HCT116 (cell line): ENCODE results near the gene CRNN. TPM values are rescaled to one million over a fixed set of nuclear protein-coding genes. Genes with fewer than 3 reads are reported as not detected.
A peak's percentile ranks its signal among the peaks of the same experiment; 100 is the strongest.

Source experiments
- ATAC-seq: fragments of 200-7000 bp; cut with Tn5 transposase; 2 replicates; pipeline ENCODE4 v1.9.1; 2020; ENCODE audit warnings: mild to moderate bottlenecking, moderate library complexity
- BruUV-seq: library from RNA; stranded (reverse); fragments of 400-500 nt; replicated peaks from 2 replicates; lab custom pipeline; 2021; lab: Mats Ljungman, UMichigan
- CTCF ChIA-PET: fragments of 300-600 bp; sonication (Branson Sonifier 250); formaldehyde crosslinking; loops from one replicate; lab custom pipeline; 2021; ENCODE audit warnings: antibody characterized with exemption; lab: Charles Lee
- POLR2A ChIA-PET: fragments of 300-600, 350-600 bp; sonication (Branson Sonifier 250); formaldehyde crosslinking; loops from one replicate; lab custom pipeline; 2021; ENCODE audit warnings: antibody characterized with exemption; lab: Charles Lee
- RAD21 ChIA-PET, 2 experiments: fragments of 300-600 bp; sonication (Branson Sonifier 250); formaldehyde crosslinking; loops; one replicate each; lab custom pipeline; 2023; ENCODE audit warnings: low total read pairs in 2 of 2; ENCODE audit not compliant: uncharacterized antibody in 2 of 2, unreplicated experiment in 2 of 2, low non-redundant PET in 1 of 2; lab: Charles Lee
- DNase-seq: peaks from one replicate; pipeline ENCODE4 v3.0.0-alpha.2; 2010; ENCODE audit warnings: low read depth, low spot score
- H2AFZ ChIP-seq: fragments of 200-600 bp; shearing (Covaris generic), sonication (generic); 2 replicates; pipeline ENCODE4 v1.6.1; 2017; ENCODE audit warnings: low read depth, mixed run types, mixed read lengths, antibody characterized with exemption, low read length; ENCODE audit not compliant: poor library complexity, severe bottlenecking
- H3K27ac ChIP-seq: 2 replicates; pipeline ENCODE4 v1.5.1; 2012; ENCODE audit warnings: low read depth, low read length
- H3K27me3 ChIP-seq: fragments of 200-600 bp; sonication (generic); 2 replicates; pipeline ENCODE4 v1.6.1; 2016; ENCODE audit warnings: mixed run types, low read length, mixed read lengths; ENCODE audit not compliant: insufficient read depth
- H3K36me3 ChIP-seq, 2 experiments: fragments of 200-500 bp in 1 of 2; fragments of 200-600 bp in 1 of 2; sonication (Bioruptor generic) in 1 of 2; sonication (generic) in 1 of 2; 2 replicates each; pipeline versions ENCODE4 v1.5.1 to v1.6.1; 2014 to 2016; ENCODE audit warnings: low read length in 2 of 2, inconsistent platforms in 1 of 2, mixed read lengths in 1 of 2, mixed run types in 1 of 2; ENCODE audit not compliant: insufficient read depth in 2 of 2, control insufficient read depth in 1 of 2
- H3K4me1 ChIP-seq, 2 experiments: fragments of 200-600 bp in 1 of 2; sonication (generic) in 1 of 2; 2 replicates each; pipeline versions ENCODE4 v1.5.1 to v1.6.1; 2012 to 2017; ENCODE audit warnings: low read length in 2 of 2, inconsistent platforms in 1 of 2, mild to moderate bottlenecking in 1 of 2, mixed read lengths in 1 of 2, mixed run types in 1 of 2, moderate library complexity in 1 of 2; ENCODE audit not compliant: insufficient read depth in 2 of 2, control insufficient read depth in 1 of 2
- H3K4me2 ChIP-seq: fragments of 200-600 bp; sonication (generic); 2 replicates; pipeline ENCODE4 v1.6.1; 2017; ENCODE audit warnings: mixed run types, low read length, mixed read lengths
- H3K4me3 ChIP-seq, 2 experiments: fragments of 200-600 bp in 1 of 2; sonication (generic) in 1 of 2; replicated peaks in 1 of 2; 2 replicates each; pipeline ENCODE4 v1.5.1; 2011 to 2016; ENCODE audit warnings: low read length in 2 of 2, control low read depth in 1 of 2, low read depth in 1 of 2, mild to moderate bottlenecking in 1 of 2, mixed read lengths in 1 of 2, mixed run types in 1 of 2
- H3K79me2 ChIP-seq: fragments of 200-600 bp; sonication (generic); 2 replicates; pipeline ENCODE4 v1.6.1; 2017; ENCODE audit warnings: mild to moderate bottlenecking, mixed run types, low read length, moderate library complexity, mixed read lengths; ENCODE audit not compliant: insufficient read depth
- H3K9ac ChIP-seq: fragments of 200-600 bp; sonication (generic); 2 replicates; pipeline ENCODE4 v1.6.1; 2016; ENCODE audit warnings: low read length, mixed read lengths
- H3K9me2 ChIP-seq: fragments of 200-600 bp; sonication (generic), shearing (Covaris generic); 2 replicates; pipeline ENCODE4 v1.6.1; 2017; ENCODE audit warnings: mixed run types, mild to moderate bottlenecking, moderate library complexity; ENCODE audit not compliant: insufficient read depth
- H3K9me3 ChIP-seq, 2 experiments: fragments of 200-500 bp in 1 of 2; fragments of 200-600 bp in 1 of 2; sonication (Bioruptor generic) in 1 of 2; sonication (generic) in 1 of 2; 2 replicates each; pipeline ENCODE4 v1.6.1; 2014 to 2017; ENCODE audit warnings: low read length in 2 of 2, mixed read lengths in 2 of 2, inconsistent platforms in 1 of 2, low read depth in 1 of 2, mild to moderate bottlenecking in 1 of 2, mixed run types in 1 of 2, moderate library complexity in 1 of 2; ENCODE audit not compliant: control insufficient read depth in 1 of 2, insufficient read depth in 1 of 2
- H4K20me1 ChIP-seq: fragments of 200-600 bp; sonication (generic), shearing (Covaris generic); 2 replicates; pipeline ENCODE4 v1.6.1; 2017; ENCODE audit warnings: mixed run types, mild to moderate bottlenecking, moderate library complexity; ENCODE audit not compliant: insufficient read depth
- CBX3 ChIP-seq: IDR thresholded peaks from 2 replicates; pipeline ENCODE4 v1.6.1; 2012; ENCODE audit warnings: low read depth
- EGR1 ChIP-seq: IDR thresholded peaks from 2 replicates; pipeline ENCODE4 v1.6.1; 2012; ENCODE audit warnings: low read depth
- ELF1 ChIP-seq: IDR thresholded peaks from 2 replicates; pipeline ENCODE4 v1.6.1; 2012; ENCODE audit warnings: low read depth, borderline replicate concordance
- YY1 ChIP-seq: IDR thresholded peaks from 2 replicates; pipeline ENCODE4 v1.6.1; 2011; ENCODE audit warnings: low read length, low read depth, moderate library complexity, mild to moderate bottlenecking; ENCODE audit not compliant: insufficient replicate concordance; ENCODE audit errors: extremely low read depth
- ZFX ChIP-seq: fragments of 450-650 bp; IDR thresholded peaks from 2 replicates; pipeline ENCODE4 v1.6.1; 2017
- intact Hi-C: fragments of 100-400 bp; cut with micrococcal nuclease; formaldehyde crosslinking; loops from 2 replicates; pipeline ENCODE4 v1.10.0; 2022
- total RNA-seq: library from RNA; stranded (reverse); gene quantifications from one replicate; pipeline ENCODE4 v1.2.1, GENCODE V29; 2021; ENCODE audit not compliant: unreplicated experiment
- TF ChIP-seq, protein P1 (sequence below), 3 experiments: fragments of 200-600 bp in 1 of 3; sonication (generic) in 1 of 3; IDR thresholded peaks in 2 of 3; conservative IDR thresholded peaks in 1 of 3; 2 replicates each; pipeline ENCODE4 v1.5.1; 2012 to 2017; ENCODE audit warnings: low read depth in 2 of 3, low read length in 2 of 3, antibody characterized with exemption in 1 of 3, borderline replicate concordance in 1 of 3, control low read depth in 1 of 3, mild to moderate bottlenecking in 1 of 3, mixed read lengths in 1 of 3, mixed run types in 1 of 3, moderate library complexity in 1 of 3; ENCODE audit not compliant: insufficient read depth in 1 of 3

CRNN gene
- total RNA-seq, 1 experiment from 2014 or later = not detected

DNA sequence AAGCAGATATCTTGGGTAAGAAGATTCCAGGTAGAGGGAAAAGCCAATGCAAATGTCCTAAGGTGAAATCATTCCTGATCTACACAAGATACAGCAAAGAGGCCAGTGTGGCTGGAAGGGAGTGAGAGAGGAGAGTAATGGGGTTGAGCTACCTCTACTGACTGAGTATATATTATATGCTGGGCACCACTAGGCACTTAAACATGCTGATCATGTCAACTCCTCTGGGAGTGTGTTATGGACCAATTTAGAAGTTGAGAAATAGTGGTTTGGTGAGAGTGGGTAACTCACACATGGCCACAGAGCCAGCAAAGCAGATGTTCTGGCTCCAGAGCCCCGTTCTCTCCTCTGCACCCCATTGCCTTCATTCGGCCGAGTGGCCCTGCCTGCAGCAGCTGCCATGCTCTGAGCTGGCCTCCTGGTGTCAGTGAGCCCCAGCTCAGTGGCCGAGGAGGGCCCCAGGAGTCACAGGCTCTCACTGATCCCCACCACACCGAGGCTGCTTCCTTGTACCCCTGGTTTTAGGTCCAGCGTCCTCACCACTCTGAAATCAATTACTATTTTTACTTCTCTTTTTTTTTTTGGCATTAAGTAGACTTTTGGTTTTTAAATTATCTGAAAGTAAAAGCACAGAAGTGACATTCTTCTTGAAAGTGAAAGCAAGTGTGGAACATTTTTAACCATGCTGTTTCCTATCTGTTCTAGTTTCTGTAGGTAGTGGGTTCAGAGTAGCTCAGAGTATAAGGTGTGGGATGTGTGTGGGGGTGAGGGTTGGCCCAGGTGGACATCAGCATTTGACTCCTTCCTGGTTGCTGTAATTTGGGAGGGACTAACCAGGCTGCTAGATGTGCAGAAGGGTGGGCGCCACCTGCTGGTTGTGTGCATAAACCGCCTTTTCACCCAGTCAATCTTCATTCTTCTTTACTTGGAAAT, 45.8 kb upstream of the CRNN start:
- ChIA-PET POLR2A (no interaction called here), CTCF (interaction anchor here (0.6 to 3.5 kb wide), 18 partner anchors 11 to 466 kb away, joined by 3 to 143 read pairs (median 10); no protein-coding TSS in a partner anchor), RAD21 (no interaction called here)
- H3K27ac ChIP-seq = no peak overlapping the region
- H3K4me2 ChIP-seq = peak overlapping the region; percentile 19; the same call in 1 of the 2 replicates
- H3K9ac ChIP-seq = no peak overlapping the region
- no peaks in the 10 kb centered on the region for H3K79me2 ChIP-seq
- DNase-seq (peak; percentile 64), ATAC-seq (peak; percentile 80)
- intact Hi-C loops = loop anchor here (2.0 kb wide), 2 partner anchors 73 to 317 kb away; no protein-coding TSS in a partner anchor
- peaks cover 0 to 11% of the 10 kb centered on the region in 2 experiments; a peak in 2 of 4 replicates for H3K4me1 ChIP-seq
- no peak for TF ChIP-seq EGR1
- TF ChIP-seq ELF1 = peak; percentile 42; the same call in 1 of the 2 replicates
- peak; percentile 5 for TF ChIP-seq YY1
- TF ChIP-seq, protein P1, sequence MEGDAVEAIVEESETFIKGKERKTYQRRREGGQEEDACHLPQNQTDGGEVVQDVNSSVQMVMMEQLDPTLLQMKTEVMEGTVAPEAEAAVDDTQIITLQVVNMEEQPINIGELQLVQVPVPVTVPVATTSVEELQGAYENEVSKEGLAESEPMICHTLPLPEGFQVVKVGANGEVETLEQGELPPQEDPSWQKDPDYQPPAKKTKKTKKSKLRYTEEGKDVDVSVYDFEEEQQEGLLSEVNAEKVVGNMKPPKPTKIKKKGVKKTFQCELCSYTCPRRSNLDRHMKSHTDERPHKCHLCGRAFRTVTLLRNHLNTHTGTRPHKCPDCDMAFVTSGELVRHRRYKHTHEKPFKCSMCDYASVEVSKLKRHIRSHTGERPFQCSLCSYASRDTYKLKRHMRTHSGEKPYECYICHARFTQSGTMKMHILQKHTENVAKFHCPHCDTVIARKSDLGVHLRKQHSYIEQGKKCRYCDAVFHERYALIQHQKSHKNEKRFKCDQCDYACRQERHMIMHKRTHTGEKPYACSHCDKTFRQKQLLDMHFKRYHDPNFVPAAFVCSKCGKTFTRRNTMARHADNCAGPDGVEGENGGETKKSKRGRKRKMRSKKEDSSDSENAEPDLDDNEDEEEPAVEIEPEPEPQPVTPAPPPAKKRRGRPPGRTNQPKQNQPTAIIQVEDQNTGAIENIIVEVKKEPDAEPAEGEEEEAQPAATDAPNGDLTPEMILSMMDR (IDR thresholded peaks at IDR 0.05 in 2 of 3, conservative IDR thresholded peaks at IDR 0.05 in 1 of 3; ENCODE audit: borderline replicate concordance in 1 of 3, insufficient read depth in 1 of 3, low read depth in 2 of 3, low read length in 2 of 3) = peak; percentile 39 to 88 (median 88); a peak in 4 of 6 replicates
- TF ChIP-seq ZFX = no peak
- TF ChIP-seq CBX3 = 0 out of 2 replicates have a peak, but pooled peaks have one; percentile 28
- no TSS peak for BruUV-seq
- H3K4me3 ChIP-seq = no peak overlapping the region
- H2AFZ ChIP-seq = peak overlapping the region; percentile 25
- no peaks in the 10 kb centered on the region for H3K9me2 ChIP-seq
- H3K36me3 ChIP-seq = no peaks in the 10 kb centered on the region
- no peaks in the 10 kb centered on the region for H3K9me3 ChIP-seq
- no peaks in the 10 kb centered on the region for H3K27me3 ChIP-seq
- H4K20me1 ChIP-seq = no peaks in the 10 kb centered on the region
